Spleen (tissue), 7 donors: ENCODE measurements around the gene SNRPA1.

Experiments
- CTCF ChIP-seq, 11 experiments: fragments of 200-600 bp in 7 of 11; fragments of 450-650 bp in 4 of 11; sonication (generic) in 4 of 11; IDR thresholded peaks in 8 of 11; conservative IDR thresholded peaks in 3 of 11; 1 replicate in 7 of 11; 2 replicates in 4 of 11; pipeline versions ENCODE4 v1.4.0 to v1.8.0; 2016 to 2021; ENCODE audit warnings: antibody characterized with exemption in 11 of 11, inconsistent platforms in 4 of 11, mild to moderate bottlenecking in 1 of 11
- POLR2AphosphoS5 ChIP-seq, 3 donors: sonication (generic); formaldehyde crosslinking; IDR thresholded peaks; one replicate each; pipeline ENCODE4 v1.5.1; 2017; ENCODE audit warnings: antibody characterized with exemption in 3 of 3
- donor health status: DM: no; HTN: no; CAD: no; lungs with moderate emphysema.
- donor health status: DM: no; HTN: no; CAD: no.
- donor health status: DM: no; HTN: no; CAD: no.

GRCh38 chr15:101269479-101270223 lies 25.4 kb downstream of the SNRPA1 start:
- TF ChIP-seq CTCF (IDR thresholded peaks at IDR 0.05 in 8 of 11, conservative IDR thresholded peaks at IDR 0.05 in 3 of 11) (no peak), POLR2AphosphoS5 (IDR thresholded peaks at IDR 0.05) (peak in 2 of 3 donors; percentile 18 to 41)
